Measurements from ENCODE around the gene CELF2.

CELF2 gene

DNA sequence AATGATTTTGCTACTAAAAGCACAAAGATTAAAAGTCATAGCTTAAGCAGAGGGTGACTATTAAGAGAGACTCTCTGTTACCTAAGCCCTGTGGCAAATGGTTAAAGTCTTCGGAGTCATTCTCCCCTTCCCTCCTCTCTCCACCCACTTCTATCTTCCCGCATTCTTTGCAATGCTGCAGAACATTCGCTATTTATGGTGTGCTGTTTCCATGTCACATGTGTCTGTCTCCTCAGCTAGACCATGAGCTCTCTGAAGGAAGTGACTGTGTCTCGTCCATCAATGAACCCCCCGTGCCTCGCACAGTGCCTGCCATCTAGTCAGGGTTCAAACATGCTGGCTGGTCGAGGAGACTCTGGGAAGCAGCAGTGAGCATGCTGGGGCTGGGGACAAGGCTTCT, 321.3 kb downstream of the CELF2 start:
- Histone ChIP-seq H3K18ac (ENCODE audit: low read length) (no peak overlapping the region), H3K4ac (ENCODE audit: low read depth, low read length) (no peak overlapping the region), H2BK5ac (ENCODE audit: low read length) (no peak overlapping the region), H4K5ac (ENCODE audit: low read length) (no peak overlapping the region), H3K4me3 (ENCODE audit: low read length) (no peak overlapping the region), H3K79me2 (ENCODE audit: control insufficient read depth, insufficient read depth, low read length) (no peaks in the 10 kb centered on the region), H3K27me3 (ENCODE audit: insufficient read depth, low read length, poor library complexity) (no peaks in the 10 kb centered on the region), H3K4me1 (ENCODE audit: control insufficient read depth, low read depth, low read length) (no peaks in the 10 kb centered on the region), H3K23ac (ENCODE audit: low read length) (no peak overlapping the region), H3K79me1 (ENCODE audit: low read length) (no peaks in the 10 kb centered on the region), H3K4me2 (ENCODE audit: low read length) (no peak overlapping the region), H3K36me3 (ENCODE audit: control insufficient read depth, insufficient read depth, low read length) (no peaks in the 10 kb centered on the region), H2BK15ac (replicated peaks; ENCODE audit: low read depth) (no peak overlapping the region), H3K27ac (ENCODE audit: low read depth, low read length) (no peak overlapping the region), H2AK5ac (ENCODE audit: low read length) (no peak overlapping the region), H2BK120ac (ENCODE audit: low read depth, low read length) (no peak overlapping the region), H3K56ac (ENCODE audit: low read length) (no peak overlapping the region), H3K9ac (ENCODE audit: low read length) (no peak overlapping the region), H4K8ac (ENCODE audit: low read depth, low read length) (no peak overlapping the region)
- no peak for DNase-seq
- WGBS (ENCODE audit: extremely low coverage, insufficient coverage, low lambda C conversion rate) = no CpG with 5 or more reads among the region's 7 CpGs

- Histone ChIP-seq H2BK5ac (ENCODE audit: low read length) (no peak overlapping the region), H3K4ac (ENCODE audit: low read depth, low read length) (no peak overlapping the region), H2BK120ac (ENCODE audit: low read depth, low read length) (no peak overlapping the region), H3K9ac (ENCODE audit: low read length) (no peak overlapping the region), H3K27me3 (ENCODE audit: insufficient read depth, low read length, poor library complexity) (no peaks in the 10 kb centered on the region), H3K79me2 (ENCODE audit: control insufficient read depth, insufficient read depth, low read length) (no peaks in the 10 kb centered on the region), H4K5ac (ENCODE audit: low read length) (no peak overlapping the region), H3K4me2 (ENCODE audit: low read length) (no peak overlapping the region), H3K36me3 (ENCODE audit: control insufficient read depth, insufficient read depth, low read length) (no peaks in the 10 kb centered on the region), H3K56ac (ENCODE audit: low read length) (no peak overlapping the region), H2BK15ac (replicated peaks; ENCODE audit: low read depth) (no peak overlapping the region), H4K8ac (ENCODE audit: low read depth, low read length) (no peak overlapping the region), H2AK5ac (ENCODE audit: low read length) (no peak overlapping the region), H3K79me1 (ENCODE audit: low read length) (no peaks in the 10 kb centered on the region), H3K27ac (ENCODE audit: low read depth, low read length) (no peak overlapping the region), H3K23ac (ENCODE audit: low read length) (no peak overlapping the region), H3K4me1 (ENCODE audit: control insufficient read depth, low read depth, low read length) (no peaks in the 10 kb centered on the region), H3K4me3 (ENCODE audit: low read length) (no peak overlapping the region), H3K18ac (ENCODE audit: low read length) (no peak overlapping the region)
- WGBS (ENCODE audit: extremely low coverage, insufficient coverage, low lambda C conversion rate) = no CpG with 5 or more reads among the region's 18 CpGs
- no peak for DNase-seq
Measured at GRCh38 chr10:11339660-11340059, 322.0 kb downstream of the CELF2 start.

- no peak for DNase-seq
- no CpG with 5 or more reads among the region's 5 CpGs for WGBS (ENCODE audit: extremely low coverage, insufficient coverage, low lambda C conversion rate)
Measured at GRCh38 chr10:11341283-11341960, 323.8 kb downstream of the CELF2 start.

DNA sequence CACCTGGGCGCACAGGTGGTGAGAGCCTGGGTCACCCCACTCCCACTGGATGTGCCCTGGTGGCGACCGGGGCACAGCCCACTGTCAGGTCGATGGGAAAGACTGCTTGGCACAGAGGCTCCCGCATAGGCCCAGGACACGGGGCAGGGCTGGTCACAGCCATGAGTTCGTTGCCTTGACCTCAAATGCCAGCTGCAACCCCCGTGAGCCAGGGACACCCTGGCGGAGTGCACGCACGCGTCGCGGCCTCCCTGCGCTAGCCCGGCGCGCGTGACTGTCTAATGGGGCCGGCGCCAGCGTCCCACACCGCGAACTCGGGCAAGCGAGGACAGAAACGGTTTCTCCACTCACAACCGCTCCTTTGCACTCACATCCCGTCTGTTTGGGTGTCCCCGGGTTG, 326.4 kb downstream of the CELF2 start:
- H3K36me3 ChIP-seq (ENCODE audit: control insufficient read depth, insufficient read depth, low read length) = no peaks in the 10 kb centered on the region
- no peak overlapping the region for H3K18ac ChIP-seq (ENCODE audit: low read length)
- no peak overlapping the region for H2BK15ac ChIP-seq (replicated peaks; ENCODE audit: low read depth)
- no CpG with 5 or more reads among the region's 30 CpGs for WGBS (ENCODE audit: extremely low coverage, insufficient coverage, low lambda C conversion rate)
- H2BK5ac ChIP-seq (ENCODE audit: low read length) = no peak overlapping the region
- no peak overlapping the region for H3K9ac ChIP-seq (ENCODE audit: low read length)
- H3K56ac ChIP-seq (ENCODE audit: low read length) = no peak overlapping the region
- DNase-seq = no peak
- no peak overlapping the region for H3K4me2 ChIP-seq (ENCODE audit: low read length)
- H3K4ac ChIP-seq (ENCODE audit: low read depth, low read length) = no peak overlapping the region
- H3K27ac ChIP-seq (ENCODE audit: low read depth, low read length) = no peak overlapping the region
- no peak overlapping the region for H2BK120ac ChIP-seq (ENCODE audit: low read depth, low read length)
- H2AK5ac ChIP-seq (ENCODE audit: low read length) = no peak overlapping the region
- H4K5ac ChIP-seq (ENCODE audit: low read length) = no peak overlapping the region
- H3K79me2 ChIP-seq (ENCODE audit: control insufficient read depth, insufficient read depth, low read length) = no peaks in the 10 kb centered on the region
- H4K8ac ChIP-seq (ENCODE audit: low read depth, low read length) = no peak overlapping the region
- H3K4me1 ChIP-seq (ENCODE audit: control insufficient read depth, low read depth, low read length) = no peaks in the 10 kb centered on the region
- H3K23ac ChIP-seq (ENCODE audit: low read length) = no peak overlapping the region
- no peaks in the 10 kb centered on the region for H3K79me1 ChIP-seq (ENCODE audit: low read length)
- no peak overlapping the region for H3K4me3 ChIP-seq (ENCODE audit: low read length)
- H3K27me3 ChIP-seq (ENCODE audit: insufficient read depth, low read length, poor library complexity) = no peaks in the 10 kb centered on the region

More at GRCh38 chr10:11341283-11341960, 323.8 kb downstream of the CELF2 start:
- H3K4me1 ChIP-seq (ENCODE audit: control insufficient read depth, low read depth, low read length) = no peaks in the 10 kb centered on the region
- no peak overlapping the region for H3K4me2 ChIP-seq (ENCODE audit: low read length)
- H2AK5ac ChIP-seq (ENCODE audit: low read length) = no peak overlapping the region
- no peak overlapping the region for H2BK120ac ChIP-seq (ENCODE audit: low read depth, low read length)
- no peak overlapping the region for H3K4ac ChIP-seq (ENCODE audit: low read depth, low read length)
- H4K5ac ChIP-seq (ENCODE audit: low read length) = no peak overlapping the region
- no peaks in the 10 kb centered on the region for H3K79me1 ChIP-seq (ENCODE audit: low read length)
- no peaks in the 10 kb centered on the region for H3K36me3 ChIP-seq (ENCODE audit: control insufficient read depth, insufficient read depth, low read length)
- no peak overlapping the region for H3K23ac ChIP-seq (ENCODE audit: low read length)
- no peaks in the 10 kb centered on the region for H3K79me2 ChIP-seq (ENCODE audit: control insufficient read depth, insufficient read depth, low read length)
- no peak overlapping the region for H2BK15ac ChIP-seq (replicated peaks; ENCODE audit: low read depth)
- no peak overlapping the region for H3K27ac ChIP-seq (ENCODE audit: low read depth, low read length)
- H4K8ac ChIP-seq (ENCODE audit: low read depth, low read length) = no peak overlapping the region
- no peak overlapping the region for H3K9ac ChIP-seq (ENCODE audit: low read length)
- H3K27me3 ChIP-seq (ENCODE audit: insufficient read depth, low read length, poor library complexity) = no peaks in the 10 kb centered on the region
- H3K18ac ChIP-seq (ENCODE audit: low read length) = no peak overlapping the region
- H3K4me3 ChIP-seq (ENCODE audit: low read length) = no peak overlapping the region
- H2BK5ac ChIP-seq (ENCODE audit: low read length) = no peak overlapping the region
- no peak overlapping the region for H3K56ac ChIP-seq (ENCODE audit: low read length)

DNA sequence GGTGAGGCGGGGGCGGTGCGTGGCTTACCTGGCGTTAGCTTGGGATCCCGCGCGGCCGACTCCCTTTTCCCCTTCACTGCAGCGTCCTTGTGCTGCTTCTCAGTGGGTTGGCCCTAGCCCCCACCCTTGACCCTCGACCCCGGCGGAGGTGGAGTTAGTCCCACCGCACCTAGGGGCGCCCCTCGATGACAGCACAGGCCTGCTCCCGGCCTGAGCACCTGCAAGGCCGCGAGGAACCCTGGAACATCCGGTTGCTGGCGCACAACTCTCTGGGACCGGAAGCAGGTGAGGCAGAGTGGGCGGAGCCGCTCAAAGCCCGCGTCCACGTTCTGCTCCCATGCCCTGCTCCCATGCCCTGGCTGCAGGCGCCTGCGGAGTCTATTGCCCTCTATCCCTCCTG, 326.9 kb downstream of the CELF2 start:
- no peaks in the 10 kb centered on the region for H3K27me3 ChIP-seq (ENCODE audit: insufficient read depth, low read length, poor library complexity)
- no peaks in the 10 kb centered on the region for H3K36me3 ChIP-seq (ENCODE audit: control insufficient read depth, insufficient read depth, low read length)
- H3K18ac ChIP-seq (ENCODE audit: low read length) = no peak overlapping the region
- H2AK5ac ChIP-seq (ENCODE audit: low read length) = no peak overlapping the region
- no peaks in the 10 kb centered on the region for H3K79me2 ChIP-seq (ENCODE audit: control insufficient read depth, insufficient read depth, low read length)
- no peak overlapping the region for H4K8ac ChIP-seq (ENCODE audit: low read depth, low read length)
- H3K56ac ChIP-seq (ENCODE audit: low read length) = no peak overlapping the region
- H3K4me1 ChIP-seq (ENCODE audit: control insufficient read depth, low read depth, low read length) = no peaks in the 10 kb centered on the region
- no peaks in the 10 kb centered on the region for H3K79me1 ChIP-seq (ENCODE audit: low read length)
- no peak overlapping the region for H2BK120ac ChIP-seq (ENCODE audit: low read depth, low read length)
- no peak overlapping the region for H3K27ac ChIP-seq (ENCODE audit: low read depth, low read length)
- H3K4me2 ChIP-seq (ENCODE audit: low read length) = no peak overlapping the region
- H4K5ac ChIP-seq (ENCODE audit: low read length) = no peak overlapping the region
- DNase-seq = no peak
- H3K4ac ChIP-seq (ENCODE audit: low read depth, low read length) = no peak overlapping the region
- no peak overlapping the region for H3K9ac ChIP-seq (ENCODE audit: low read length)
- no peak overlapping the region for H2BK5ac ChIP-seq (ENCODE audit: low read length)
- no peak overlapping the region for H3K23ac ChIP-seq (ENCODE audit: low read length)
- H3K4me3 ChIP-seq (ENCODE audit: low read length) = no peak overlapping the region
- no peak overlapping the region for H2BK15ac ChIP-seq (replicated peaks; ENCODE audit: low read depth)
- WGBS (ENCODE audit: extremely low coverage, insufficient coverage, low lambda C conversion rate) = no CpG with 5 or more reads among the region's 28 CpGs
